Astrocyte (in vitro differentiated cells and primary cell): ENCODE results near the gene HMG20A. TPM values are rescaled to one million over a fixed set of nuclear protein-coding genes. Genes with fewer than 3 reads are reported as not detected.

Source experiments
- DNase-seq: peaks from one replicate; pipeline ENCODE4 v3.0.0-alpha.2; 2010; ENCODE audit warnings: low read depth
- FAIRE-seq: peaks from 2 replicates; lab custom pipeline; 2011; peaks lifted over from hg19 to GRCh38; lab: Jason Lieb, UNC
- H2AFZ ChIP-seq: 2 replicates; pipeline ENCODE4 v1.6.0; 2012; ENCODE audit warnings: low read depth, low read length, inconsistent platforms
- H3K27ac ChIP-seq: 2 replicates; pipeline ENCODE4 v1.5.1; 2011; ENCODE audit warnings: low read depth, low read length, inconsistent platforms
- H3K27me3 ChIP-seq: 2 replicates; pipeline ENCODE4 v1.6.0; 2011; ENCODE audit warnings: low read length, inconsistent platforms; ENCODE audit not compliant: insufficient read depth
- H3K36me3 ChIP-seq: 2 replicates; pipeline ENCODE4 v1.5.1; 2011; ENCODE audit warnings: low read length, inconsistent platforms; ENCODE audit not compliant: insufficient read depth
- H3K4me1 ChIP-seq: 2 replicates; pipeline ENCODE4 v1.5.1; 2011; ENCODE audit warnings: low read length, inconsistent platforms; ENCODE audit not compliant: insufficient read depth
- H3K4me2 ChIP-seq: 2 replicates; pipeline ENCODE4 v1.6.0; 2012; ENCODE audit warnings: low read length, inconsistent platforms
- H3K4me3 ChIP-seq: 2 replicates; pipeline ENCODE4 v1.5.1; 2011; ENCODE audit warnings: low read depth, mild to moderate bottlenecking, low read length, inconsistent platforms; ENCODE audit not compliant: insufficient read depth
- H3K79me2 ChIP-seq: 2 replicates; pipeline ENCODE4 v1.6.0; 2012; ENCODE audit warnings: mild to moderate bottlenecking, low read length, inconsistent platforms; ENCODE audit not compliant: insufficient read depth
- H3K9ac ChIP-seq: 2 replicates; pipeline ENCODE4 v1.6.0; 2012; ENCODE audit warnings: mild to moderate bottlenecking, low read length, inconsistent platforms
- H3K9me3 ChIP-seq: 2 replicates; pipeline ENCODE4 v1.5.1; 2012; ENCODE audit warnings: low read depth, mild to moderate bottlenecking, low read length, inconsistent platforms; ENCODE audit not compliant: insufficient read depth
- H4K20me1 ChIP-seq: 2 replicates; pipeline ENCODE4 v1.6.0; 2012; ENCODE audit warnings: low read length, inconsistent platforms; ENCODE audit not compliant: insufficient read depth
- H3K27ac Mint-ChIP-seq: one replicate; pipeline ENCODE4 v1.8.0; 2021; ENCODE audit warnings: mild to moderate bottlenecking, mixed read lengths; ENCODE audit not compliant: unreplicated experiment
- H3K27me3 Mint-ChIP-seq: one replicate; pipeline ENCODE4 v1.8.0; 2021; ENCODE audit warnings: low read depth, mixed read lengths; ENCODE audit not compliant: unreplicated experiment
- H3K36me3 Mint-ChIP-seq: one replicate; pipeline ENCODE4 v1.8.0; 2021; ENCODE audit warnings: low read depth, mixed read lengths; ENCODE audit not compliant: unreplicated experiment
- H3K4me1 Mint-ChIP-seq: one replicate; pipeline ENCODE4 v1.8.0; 2021; ENCODE audit warnings: low read depth, mixed read lengths; ENCODE audit not compliant: unreplicated experiment
- H3K4me3 Mint-ChIP-seq: one replicate; pipeline ENCODE4 v1.8.0; 2021; ENCODE audit warnings: mild to moderate bottlenecking, moderate library complexity, mixed read lengths; ENCODE audit not compliant: unreplicated experiment
- H3K9me3 Mint-ChIP-seq: one replicate; pipeline ENCODE4 v1.8.0; 2021; ENCODE audit warnings: mild to moderate bottlenecking, mixed read lengths; ENCODE audit not compliant: unreplicated experiment
- CTCF ChIP-seq: IDR thresholded peaks from 2 replicates; pipeline ENCODE4 v1.5.1; 2011; ENCODE audit warnings: low read depth, mild to moderate bottlenecking, inconsistent platforms, low read length, moderate library complexity; ENCODE audit not compliant: insufficient read depth
- EZH2 ChIP-seq: IDR thresholded peaks from 2 replicates; pipeline ENCODE4 v1.6.1; 2012; ENCODE audit warnings: mild to moderate bottlenecking, low read length, inconsistent platforms; ENCODE audit not compliant: insufficient read depth
- total RNA-seq: library from RNA; stranded (reverse); gene quantifications from 2 replicates; pipeline ENCODE4 v1.2.1, GENCODE V29; 2021

HMG20A gene
- total RNA-seq, 1 donor from 2014 or later, result 47.4 TPM

DNA sequence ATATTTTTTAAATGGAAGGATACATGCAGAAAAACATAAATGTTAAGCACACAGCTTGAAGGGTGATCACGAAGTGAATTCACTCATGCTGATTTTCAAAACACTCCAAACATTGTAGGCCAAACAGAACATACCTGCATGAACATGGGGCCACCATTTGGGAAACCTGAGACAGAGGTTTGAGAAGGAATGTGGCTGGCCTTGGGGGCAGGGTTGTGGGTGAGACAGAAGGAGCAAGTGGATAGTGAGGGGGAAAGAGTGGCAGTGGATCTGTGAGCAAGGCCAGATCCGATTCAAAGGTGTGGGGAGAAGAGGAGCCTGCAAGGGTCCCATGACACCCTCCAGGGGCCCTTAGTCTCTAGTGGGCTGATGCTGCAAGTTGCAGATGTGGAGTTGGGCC lies 94.9 kb downstream of the HMG20A start:
- Histone ChIP-seq H3K79me2 (no peaks in the 10 kb centered on the region), H3K9me3 (no peaks in the 10 kb centered on the region), H3K4me2 (no peak overlapping the region), H3K4me1 (no peaks in the 10 kb centered on the region), H3K27ac (no peak overlapping the region), H3K36me3 (no peaks in the 10 kb centered on the region), H3K9ac (no peak overlapping the region), H3K27me3 (no peaks in the 10 kb centered on the region), H2AFZ (no peak overlapping the region), H4K20me1 (no peaks in the 10 kb centered on the region), H3K4me3 (no peak overlapping the region)
- no peak for TF ChIP-seq EZH2
- TF ChIP-seq CTCF, result no peak
- peaks cover 5% of the 10 kb centered on the region for H3K9me3 Mint-ChIP-seq
- H3K4me1 Mint-ChIP-seq, result peaks cover 3% of the 10 kb centered on the region
- no peak overlapping the region for H3K4me3 Mint-ChIP-seq
- peaks cover 2% of the 10 kb centered on the region for H3K36me3 Mint-ChIP-seq
- DNase-seq (no peak), FAIRE-seq (no peak)
- H3K27me3 Mint-ChIP-seq, result peaks cover 4% of the 10 kb centered on the region
- no peak overlapping the region for H3K27ac Mint-ChIP-seq

- H3K27ac ChIP-seq, result no peak overlapping the region
Observed at GRCh38 chr15:77516076-77516475, 95.4 kb downstream of the HMG20A start.

More at GRCh38 chr15:77516076-77516475, 95.4 kb downstream of the HMG20A start:
- H3K27ac Mint-ChIP-seq, result no peak overlapping the region
- no peak overlapping the region for H3K9ac ChIP-seq
- H3K36me3 ChIP-seq, result no peaks in the 10 kb centered on the region
- no peaks in the 10 kb centered on the region for H3K27me3 ChIP-seq
- H3K4me3 ChIP-seq, result no peak overlapping the region
- H2AFZ ChIP-seq, result no peak overlapping the region
- no peak for TF ChIP-seq CTCF
- no peak for TF ChIP-seq EZH2
- peaks cover 4% of the 10 kb centered on the region for H3K27me3 Mint-ChIP-seq
- H3K9me3 Mint-ChIP-seq, result peaks cover 5% of the 10 kb centered on the region
- peaks cover 2% of the 10 kb centered on the region for H3K36me3 Mint-ChIP-seq
- no peak overlapping the region for H3K4me3 Mint-ChIP-seq
- H4K20me1 ChIP-seq, result no peaks in the 10 kb centered on the region
- H3K79me2 ChIP-seq, result no peaks in the 10 kb centered on the region
- peaks cover 3% of the 10 kb centered on the region for H3K4me1 Mint-ChIP-seq
- DNase-seq (peak; percentile 8), FAIRE-seq (no peak)
- no peak overlapping the region for H3K4me2 ChIP-seq
- no peaks in the 10 kb centered on the region for H3K4me1 ChIP-seq
- no peaks in the 10 kb centered on the region for H3K9me3 ChIP-seq
